Kidney (tissue), 14 donors: ENCODE measurements around the gene SKI. TPM values are rescaled to one million over a fixed set of nuclear protein-coding genes. Genes with fewer than 3 reads are reported as not detected.

Source experiments
- DNase-seq, 5 donors: peaks; one replicate each; pipeline ENCODE4 v3.0.0-alpha.2; 2013 to 2020
- FAIRE-seq: peaks from 2 replicates; lab custom pipeline; 2012; peaks lifted over from hg19 to GRCh38; lab: Jason Lieb, UNC
- H3K27ac ChIP-seq, 2 donors: one replicate each; pipeline ENCODE4 v1.7.0; 2013; ENCODE audit warnings: low read depth in 2 of 2, low read length in 2 of 2, inconsistent platforms in 1 of 2
- H3K27me3 ChIP-seq: one replicate; pipeline ENCODE4 v1.7.1; 2013; ENCODE audit warnings: low read length, inconsistent platforms; ENCODE audit not compliant: control insufficient read depth, insufficient read depth
- H3K36me3 ChIP-seq, 3 donors: one replicate each; pipeline versions ENCODE4 v1.7.0 to v1.7.1; 2013; ENCODE audit warnings: low read length in 3 of 3, control low read depth in 1 of 3, inconsistent platforms in 1 of 3; ENCODE audit not compliant: insufficient read depth in 3 of 3, control insufficient read depth in 2 of 3
- H3K4me1 ChIP-seq, 3 donors: one replicate each; pipeline versions ENCODE4 v1.7.0 to v1.7.1; 2013; ENCODE audit warnings: low read length in 3 of 3, inconsistent platforms in 1 of 3, low read depth in 1 of 3; ENCODE audit not compliant: control insufficient read depth in 2 of 3, insufficient read depth in 2 of 3
- H3K4me3 ChIP-seq, 3 donors: one replicate each; pipeline versions ENCODE4 v1.7.0 to v1.8.1; 2013; ENCODE audit warnings: low read length in 3 of 3, control low read depth in 1 of 3, inconsistent platforms in 1 of 3
- H3K9ac ChIP-seq, 3 donors: one replicate each; pipeline versions ENCODE4 v1.7.0 to v1.7.1; 2013; ENCODE audit warnings: low read length in 3 of 3, control low read depth in 1 of 3, inconsistent platforms in 1 of 3
- H3K9me3 ChIP-seq, 3 donors: one replicate each; pipeline versions ENCODE4 v1.7.0 to v1.7.1; 2013; ENCODE audit warnings: low read length in 3 of 3, control low read depth in 1 of 3, inconsistent platforms in 1 of 3; ENCODE audit not compliant: control insufficient read depth in 2 of 3, insufficient read depth in 1 of 3
- CTCF ChIP-seq: IDR thresholded peaks from 3 replicates; pipeline ENCODE4 v1.5.1; 2012; ENCODE audit warnings: mild to moderate bottlenecking, moderate library complexity, borderline replicate concordance; ENCODE audit not compliant: insufficient read depth; ENCODE audit errors: extremely low read depth
- intact Hi-C: fragments of 100-400 bp; cut with DNase I; formaldehyde crosslinking; loops from one replicate; pipeline ENCODE4 v1.11.1; 2022
- polyA plus RNA-seq: library from polyadenylated mRNA; stranded (reverse); fragments of 350-450 nt; fragmentation: Illumina TruSeq; extraction: RNeasy Lipid Tissue Mini Kit (QIAGEN cat#74804); gene quantifications from one replicate; pipeline ENCODE4 v1.2.3, GENCODE V29; 2014; ENCODE audit warnings: low read depth, low replicate concordance; ENCODE audit not compliant: insufficient read depth
- total RNA-seq: library from RNA; stranded (reverse); fragmentation: NEBNext Ultra II Directional; extraction: Animal tissue kit (Norgen Biotek cat#: 25700); gene quantifications from one replicate; pipeline ENCODE4 v1.2.1, GENCODE V29; 2021
- donor health status: control.
- donor health status: control.
- donor health status: control.
- donor health status: control.
- donor health status: control.
- donor health status: DM: yes; HTN: yes; CAD: no.
- donor health status: Normal renal cell carcinoma (clear cell type).

The SKI gene
- total and polyA plus RNA-seq, 2 donors from 2014 or later = 9.2 to 78.6 TPM

GRCh38 chr1:2277741-2278488 lies 49.8 kb downstream of the SKI start:
- Histone ChIP-seq H3K9me3 (peaks cover 0 to 2% (median 0%) of the 10 kb centered on the region in 3 donors), H3K4me3 (no peak overlapping the region), H3K27ac (peak overlapping the region in 1 of 2 donors; percentile 23), H3K27me3 (no peaks in the 10 kb centered on the region), H3K9ac (no peak overlapping the region), H3K4me1 (peaks cover 0 to 60% (median 49%) of the 10 kb centered on the region in 3 donors), H3K36me3 (peaks cover 0 to 4% (median 3%) of the 10 kb centered on the region in 3 donors)
- intact Hi-C loops = no loop called here
- TF ChIP-seq CTCF = no peak
- FAIRE-seq = no peak
- peak in 1 of 5 donors; percentile 73 for DNase-seq

DNA sequence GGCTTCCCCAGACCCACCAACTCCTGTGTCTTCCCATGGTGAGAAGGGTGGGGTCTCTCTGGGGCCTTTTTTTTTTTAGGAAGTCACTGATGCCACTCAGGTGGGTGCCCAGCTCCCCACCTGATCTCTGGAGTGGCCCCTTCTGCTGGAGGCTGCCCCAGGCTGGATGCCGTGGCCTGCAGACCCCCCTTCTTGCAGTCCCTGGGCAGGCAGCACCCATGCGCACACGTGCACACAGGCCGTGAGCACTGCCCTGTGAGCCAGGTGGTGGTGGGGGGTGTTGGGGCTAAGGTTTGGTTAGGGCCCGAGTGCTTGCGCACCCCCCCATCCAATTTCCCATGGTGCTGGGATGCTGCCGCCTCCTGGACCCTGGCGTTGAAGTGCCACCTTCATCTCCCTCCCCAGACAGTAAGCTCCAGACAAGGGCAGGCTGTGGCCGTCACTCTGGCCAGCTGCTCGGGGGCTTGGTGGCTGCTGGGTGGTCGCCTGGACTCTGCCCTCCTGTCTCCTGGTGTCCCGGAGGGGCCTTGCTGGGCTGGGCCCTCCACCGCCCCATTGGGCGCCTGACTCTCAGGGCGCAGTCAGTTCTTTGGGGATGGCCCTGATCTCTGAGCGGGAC lies 50.6 kb downstream of the SKI start:
- FAIRE-seq = no peak
- no peak for DNase-seq
- Histone ChIP-seq H3K9ac (no peak overlapping the region), H3K4me1 (peaks cover 0 to 52% (median 42%) of the 10 kb centered on the region in 3 donors), H3K36me3 (peaks cover 0 to 4% (median 3%) of the 10 kb centered on the region in 3 donors), H3K4me3 (no peak overlapping the region), H3K9me3 (peaks cover 0 to 2% (median 0%) of the 10 kb centered on the region in 3 donors), H3K27me3 (no peaks in the 10 kb centered on the region), H3K27ac (peak overlapping the region in 1 of 2 donors; percentile 40)
- no peak for TF ChIP-seq CTCF
- intact Hi-C loops = no loop called here

GRCh38 chr1:2279210-2279639 lies 51.1 kb downstream of the SKI start:
- H3K27ac ChIP-seq = peak overlapping the region; percentile 40 to 45
- H3K4me1 ChIP-seq = peaks cover 0 to 52% (median 39%) of the 10 kb centered on the region in 3 donors
- H3K9me3 ChIP-seq = peaks cover 0 to 2% (median 0%) of the 10 kb centered on the region in 3 donors
- TF ChIP-seq CTCF = no peak
- intact Hi-C loops = no loop called here
- H3K27me3 ChIP-seq = no peaks in the 10 kb centered on the region
- no peak overlapping the region for H3K4me3 ChIP-seq
- DNase-seq (peak; percentile 94 to 99 (median 96)), FAIRE-seq (no peak)
- peaks cover 0 to 4% (median 3%) of the 10 kb centered on the region in 3 donors for H3K36me3 ChIP-seq
- no peak overlapping the region for H3K9ac ChIP-seq
